MM.1S (cell line): Measurements from ENCODE around the gene SPRTN.

Experiments
- CTCF ChIP-seq: fragments of 300-600 bp; sonication (generic); IDR thresholded peaks from 2 replicates; pipeline ENCODE4 v1.5.1; 2016; ENCODE audit warnings: antibody characterized with exemption, low read length, mixed read lengths
- EZH2 ChIP-seq: fragments of 300-600 bp; sonication (generic); optimal IDR thresholded peaks from 2 replicates; pipeline ENCODE3; 2017; ENCODE audit warnings: low read depth, mild to moderate bottlenecking, antibody characterized with exemption, low read length, mixed read lengths
- EZH2phosphoT487 ChIP-seq: fragments of 300-600 bp; sonication (generic); IDR thresholded peaks from 2 replicates; pipeline ENCODE4 v1.6.1; 2018; ENCODE audit warnings: antibody characterized with exemption, low read length

GRCh38 chr1:231376875-231377549, 38.9 kb downstream of the SPRTN start:
- TF ChIP-seq EZH2phosphoT487 (no peak), EZH2 (no peak), CTCF (no peak)
